ENCODE results near the gene PAWR. TPM values are rescaled to one million over a fixed set of nuclear protein-coding genes. Genes with fewer than 3 reads are reported as not detected.

PAWR gene
- total and polyA plus RNA-seq, 2 of the 13 experiments (the other 11 are each of a cell fraction or from before 2014, with no cell fraction given), result 29.1 to 36.1 TPM

GRCh38 chr12:79547735-79548609 lies 142.8 kb downstream of the PAWR start (continued):
- no peak for TF ChIP-seq ZNF367 (CRISPR knock-in tag; IDR thresholded peaks at IDR 0.05; ENCODE audit: borderline replicate concordance)
- no peak for TF ChIP-seq RXRA (CRISPR knock-in tag; IDR thresholded peaks at IDR 0.05)
- TF ChIP-seq KAT7 (CRISPR knock-in tag; IDR thresholded peaks at IDR 0.05; ENCODE audit: borderline replicate concordance), result no peak
- no peak for TF ChIP-seq ZKSCAN1 (IDR thresholded peaks at IDR 0.05; ENCODE audit: low read length)
- TF ChIP-seq ZNF740 (CRISPR knock-in tag; IDR thresholded peaks at IDR 0.05), result no peak
- TF ChIP-seq ZNF768 (CRISPR knock-in tag; IDR thresholded peaks at IDR 0.05), result no peak
- no peak for TF ChIP-seq DBP (CRISPR knock-in tag; IDR thresholded peaks at IDR 0.05; ENCODE audit: not compliant biosample characterization)
- TF ChIP-seq POLR2AphosphoS2 (IDR thresholded peaks at IDR 0.05; ENCODE audit: low read depth, low read length), result no peak
- TF ChIP-seq KLF6 (CRISPR knock-in tag; IDR thresholded peaks at IDR 0.05), result no peak; the same call in 1 of the 2 replicates
- peak; percentile 34; the same call in 1 of the 2 replicates for TF ChIP-seq HMG20A (CRISPR knock-in tag; IDR thresholded peaks at IDR 0.05; ENCODE audit: borderline replicate concordance)
- TF ChIP-seq ZNF7 (CRISPR knock-in tag; IDR thresholded peaks at IDR 0.05), result no peak
- peak; percentile 97 for TF ChIP-seq AHDC1 (CRISPR knock-in tag; IDR thresholded peaks at IDR 0.05; ENCODE audit: borderline replicate concordance)
- no peak for TF ChIP-seq ZKSCAN5 (CRISPR knock-in tag; IDR thresholded peaks at IDR 0.05)
- no peak for TF ChIP-seq MLLT10 (CRISPR knock-in tag; IDR thresholded peaks at IDR 0.05)
- 0 out of 2 replicates have a peak, but pooled peaks have one; percentile 37 for TF ChIP-seq FOXC1 (CRISPR knock-in tag; IDR thresholded peaks at IDR 0.05; ENCODE audit: borderline replicate concordance)
- TF ChIP-seq HDAC6 (IDR thresholded peaks at IDR 0.05; ENCODE audit: low read depth, low read length), result no peak
- no peak; the same call in 1 of the 2 replicates for TF ChIP-seq NR2F2 (IDR thresholded peaks at IDR 0.05; ENCODE audit: borderline replicate concordance, low read depth)
- no peak for TF ChIP-seq IRF9 (CRISPR knock-in tag; IDR thresholded peaks at IDR 0.05; ENCODE audit: borderline replicate concordance)
- TF ChIP-seq ZBTB39 (CRISPR knock-in tag; IDR thresholded peaks at IDR 0.05), result peak; percentile 78; the same call in 1 of the 2 replicates
- no peak for TF ChIP-seq ZNF496 (CRISPR knock-in tag; IDR thresholded peaks at IDR 0.05; ENCODE audit: insufficient replicate concordance)
